K562 (cell line): ENCODE data around the gene MARK2.

Experiments used
- BRF1 ChIP-seq: IDR thresholded peaks from 3 replicates; pipeline ENCODE4 v1.6.1; 2011; ENCODE audit warnings: borderline replicate concordance, mild to moderate bottlenecking; ENCODE audit not compliant: insufficient read length; ENCODE audit errors: extremely low read depth
- CBX2 ChIP-seq: fragments of 200-600 bp; sonication (generic); IDR thresholded peaks from one replicate; pipeline ENCODE4 v1.6.1; 2012; ENCODE audit warnings: mild to moderate bottlenecking, low read length, inconsistent platforms; ENCODE audit not compliant: insufficient read depth, poor library complexity, severe bottlenecking
- CTCF ChIP-seq, 3 experiments: IDR thresholded peaks in 2 of 3; conservative IDR thresholded peaks in 1 of 3; 2 replicates each; pipeline ENCODE4 v1.5.1; 2011 to 2012; ENCODE audit warnings: low read length in 3 of 3, mild to moderate bottlenecking in 3 of 3, control low read depth in 2 of 3, improper control_type of control experiment in 1 of 3, inconsistent platforms in 1 of 3, low read depth in 1 of 3, mixed read lengths in 1 of 3, moderate library complexity in 1 of 3; ENCODE audit not compliant: insufficient read depth in 2 of 3
- GABPA ChIP-seq: fragments of 200-800 bp; sonication (Bioruptor generic); conservative IDR thresholded peaks from 2 replicates; pipeline ENCODE4 v1.6.1; 2016; ENCODE audit warnings: low read depth, missing genetic modification characterization, missing compliant biosample characterization
- SIN3A ChIP-seq, 2 experiments: fragments of 150-350 bp in 1 of 2; IDR thresholded peaks; 2 replicates each; pipeline ENCODE4 v1.6.1; 2011 to 2016; ENCODE audit warnings: borderline replicate concordance in 2 of 2, low read depth in 2 of 2, low read length in 2 of 2, mild to moderate bottlenecking in 2 of 2, moderate library complexity in 2 of 2; ENCODE audit not compliant: control insufficient read depth in 1 of 2
- ZBTB40 ChIP-seq, 2 experiments: fragments of 450-650 bp in 1 of 2; sonication (generic) in 1 of 2; formaldehyde crosslinking in 1 of 2; IDR thresholded peaks; 2 replicates each; pipeline versions ENCODE4 v1.7.1 to v1.9.0; 2016 to 2022; ENCODE audit warnings: inconsistent platforms in 1 of 2, mild to moderate bottlenecking in 1 of 2, missing genetic modification reagents in 1 of 2
- ZBTB7A ChIP-seq: IDR thresholded peaks from 2 replicates; pipeline ENCODE4 v1.6.1; 2011; ENCODE audit warnings: low read depth, mild to moderate bottlenecking, low read length, moderate library complexity, borderline replicate concordance; ENCODE audit not compliant: control insufficient read depth

GRCh38 chr11:63939397-63939891 is 100.5 kb downstream of the MARK2 start:
- TF ChIP-seq ZBTB7A: no peak
- TF ChIP-seq GABPA (tag): peak; percentile 10; the same call in 1 of the 2 replicates
- TF ChIP-seq ZBTB40 (IDR thresholded peaks at IDR 0.05): 0 out of 2 replicates have a peak, but pooled peaks have one; percentile 42
- no peak for TF ChIP-seq ZBTB40 (CRISPR knock-in tag; IDR thresholded peaks at IDR 0.05)
- TF ChIP-seq CBX2: no peak
- TF ChIP-seq SIN3A (IDR thresholded peaks at IDR 0.05; ENCODE audit: borderline replicate concordance in 2 of 2, control insufficient read depth in 1 of 2, low read depth in 2 of 2, low read length in 2 of 2): no peak
- TF ChIP-seq CTCF (IDR thresholded peaks at IDR 0.05 in 2 of 3, conservative IDR thresholded peaks at IDR 0.05 in 1 of 3; ENCODE audit: insufficient read depth in 2 of 3, low read depth in 1 of 3, low read length in 3 of 3): no peak
- TF ChIP-seq BRF1: no peak
